ENCODE results near the gene LYZL6.
"Not testable (repeated sequence)": the region's sequence is repeated elsewhere in the genome, so short reads cannot be mapped to it uniquely, and the experiment has no call there.

Gene LYZL6

GRCh38 chr17:35948092-35948491 is 4.6 kb upstream of the LYZL6 start:
- intact Hi-C loops (cut with DNase I) = no loop called here
- DNase-seq = no peak

DNA sequence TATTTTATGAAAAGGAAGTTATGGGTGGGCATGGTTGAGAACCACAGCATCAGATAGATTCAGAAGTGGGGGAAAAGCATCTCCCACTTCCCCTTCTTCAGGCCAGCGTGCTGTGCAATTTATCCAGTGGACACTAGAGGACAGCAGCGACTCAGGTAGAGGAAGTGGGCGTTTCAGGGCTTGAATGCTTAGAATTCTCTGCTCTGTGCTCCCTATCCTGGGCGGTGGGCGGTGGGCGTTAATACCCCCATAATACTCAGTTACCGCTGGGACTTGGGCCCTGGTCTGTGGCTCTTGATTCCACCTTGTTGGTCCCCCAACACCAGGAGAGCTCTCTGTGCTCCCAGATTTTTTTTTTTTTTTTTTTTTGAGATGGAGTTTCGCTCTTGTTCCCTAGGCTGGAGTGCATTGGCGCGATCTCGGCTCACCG is 3.7 kb upstream of the LYZL6 start:
- peak in 4 of 10 donors; percentile 11 to 26 (median 18) for DNase-seq
- intact Hi-C loops (cut with DNase I) = no loop called here

- intact Hi-C loops (cut with DNase I) = no loop called here
- no peak for DNase-seq
Observed at GRCh38 chr17:35944151-35944550, 638 bp upstream of the LYZL6 start.

GRCh38 chr17:35942588-35943186 is 826 bp downstream of the LYZL6 start:
- DNase-seq = no peak
- intact Hi-C loops (cut with DNase I) = no loop called here

- intact Hi-C loops (cut with DNase I); DNase-seq: not testable (repeated sequence)
Observed at GRCh38 chr17:35938492-35938891, 5.0 kb downstream of the LYZL6 start.

DNA sequence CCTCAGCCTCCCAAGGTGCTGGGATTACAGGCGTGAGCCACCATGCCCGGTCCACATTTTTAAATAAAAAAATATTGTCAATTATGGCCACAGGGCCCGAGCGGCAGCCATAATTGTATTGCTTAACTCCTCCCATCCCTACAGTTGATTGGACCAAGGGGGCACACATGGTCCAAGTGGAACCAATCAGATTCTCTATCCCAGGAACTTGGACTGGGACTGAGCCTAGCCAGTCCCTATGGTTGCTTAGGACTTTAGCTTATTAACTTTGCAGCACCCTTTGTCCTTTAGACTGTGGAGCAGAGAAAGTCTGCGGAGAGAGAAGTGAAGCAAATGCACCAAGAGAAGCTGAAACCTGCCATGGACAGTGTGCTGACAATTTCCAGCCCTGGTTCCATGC is 7.5 kb downstream of the LYZL6 start:
- intact Hi-C loops (cut with DNase I) = no loop called here
- DNase-seq = no peak

- DNase-seq = no peak
- intact Hi-C loops (cut with DNase I) = no loop called here
Observed at GRCh38 chr17:35934760-35935159, 8.8 kb downstream of the LYZL6 start.

DNA sequence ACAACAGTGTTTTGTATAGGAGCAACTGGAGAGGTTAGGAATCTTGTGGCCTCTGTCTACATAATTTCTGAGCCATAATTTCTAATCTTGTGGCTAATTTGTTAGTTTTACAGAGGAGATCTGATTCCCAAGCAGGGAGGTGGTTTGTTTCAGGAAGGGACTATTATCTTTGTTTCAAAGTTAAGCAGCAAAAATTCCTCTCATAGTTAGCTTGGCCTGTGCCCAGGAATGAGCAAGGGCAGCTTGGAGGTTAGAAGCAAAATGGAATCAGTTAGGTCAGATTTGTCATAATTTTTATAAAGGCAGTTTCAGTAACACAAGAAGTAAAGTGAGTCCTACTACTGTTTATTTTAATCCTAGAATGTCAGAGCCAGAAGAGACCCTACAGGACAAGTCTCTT is 10.9 kb downstream of the LYZL6 start:
- intact Hi-C loops (cut with DNase I) = no loop called here
- no peak for DNase-seq

DNA sequence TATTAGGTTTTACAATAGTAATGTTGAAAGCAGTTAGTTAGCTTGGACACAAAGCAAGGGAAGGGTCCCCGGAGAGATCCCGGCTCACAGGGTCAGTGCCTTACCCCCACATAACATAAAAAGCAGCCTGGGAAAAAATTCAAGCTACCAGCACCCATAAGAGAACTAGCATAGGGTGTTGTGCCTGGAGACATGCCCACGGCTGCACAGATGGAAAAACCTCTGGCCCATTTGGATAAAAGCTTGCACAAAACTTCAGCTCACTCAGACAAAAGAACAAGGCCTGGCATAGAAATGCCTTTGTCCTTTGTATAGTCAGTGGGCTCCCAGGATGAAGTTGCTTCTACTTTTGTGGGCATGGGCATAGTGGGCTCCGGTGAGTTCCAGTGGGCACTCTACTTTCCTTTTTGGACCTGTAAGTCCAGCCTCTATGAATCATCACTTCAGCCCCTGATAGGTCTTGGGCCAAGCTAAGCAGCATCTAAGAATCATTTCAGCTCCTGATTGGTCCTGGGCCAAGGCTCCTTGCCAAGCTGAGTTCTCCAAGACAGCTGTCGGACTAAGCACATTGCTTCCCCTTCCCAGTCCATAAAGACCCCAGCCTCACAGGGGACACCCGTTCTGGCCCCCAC is 11.6 kb downstream of the LYZL6 start:
- DNase-seq = no peak
- intact Hi-C loops (cut with DNase I) = no loop called here

- intact Hi-C loops (cut with DNase I) = no loop called here
- peak; percentile 28 to 92 (median 52) for DNase-seq
Observed at GRCh38 chr17:35930211-35931065, 13.1 kb downstream of the LYZL6 start, which contains the start of gene RDM1. RDM1 (minus strand) TSS chr17:35930773; CDS start chr17:35930727, 46 bp downstream.

DNA sequence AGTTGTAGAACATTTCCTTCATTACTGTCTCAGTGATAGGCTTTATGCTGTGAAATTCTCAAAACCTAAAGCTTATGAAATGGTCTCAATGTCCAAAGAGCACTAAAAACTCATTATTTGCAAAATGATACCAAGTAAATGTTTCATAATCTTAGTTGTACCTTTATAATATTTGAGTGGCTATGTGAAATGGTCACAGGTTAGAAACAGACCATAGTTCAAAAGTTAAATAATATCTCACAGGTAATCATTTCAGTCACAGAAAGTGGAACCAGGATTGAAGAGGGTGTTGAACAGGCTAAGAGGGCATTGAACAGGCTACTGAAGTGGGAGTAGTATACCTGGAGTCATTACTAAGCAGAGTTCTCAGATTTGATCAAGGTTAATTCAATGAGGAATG is 15.8 kb downstream of the LYZL6 start:
- intact Hi-C loops (cut with DNase I) = no loop called here
- DNase-seq = no peak

DNA sequence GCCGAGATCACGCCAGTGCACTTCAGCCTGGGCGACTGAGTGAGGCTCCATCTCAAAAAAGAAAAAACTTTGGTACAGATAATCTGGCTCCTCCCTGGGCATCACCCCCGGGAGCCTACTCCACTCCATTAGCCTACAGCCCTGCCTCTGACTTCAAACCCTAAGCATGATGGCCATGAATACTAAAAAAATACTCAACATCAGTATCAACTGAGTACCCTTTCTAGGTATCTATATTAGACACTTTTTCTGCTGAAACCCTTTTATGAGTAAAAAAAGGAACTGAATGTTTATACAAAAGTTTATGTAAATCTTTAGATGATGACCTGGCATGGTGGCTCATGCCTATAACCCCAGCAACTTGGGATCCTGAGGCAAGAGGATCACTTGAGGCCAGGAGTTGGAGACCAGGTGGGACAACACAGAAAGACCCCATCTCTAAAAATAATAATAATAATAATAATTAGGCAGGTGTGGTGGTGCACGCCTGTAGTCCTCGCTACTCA is 19.9 kb downstream of the LYZL6 start:
- intact Hi-C loops (cut with DNase I) = no loop called here
- no peak for DNase-seq

DNA sequence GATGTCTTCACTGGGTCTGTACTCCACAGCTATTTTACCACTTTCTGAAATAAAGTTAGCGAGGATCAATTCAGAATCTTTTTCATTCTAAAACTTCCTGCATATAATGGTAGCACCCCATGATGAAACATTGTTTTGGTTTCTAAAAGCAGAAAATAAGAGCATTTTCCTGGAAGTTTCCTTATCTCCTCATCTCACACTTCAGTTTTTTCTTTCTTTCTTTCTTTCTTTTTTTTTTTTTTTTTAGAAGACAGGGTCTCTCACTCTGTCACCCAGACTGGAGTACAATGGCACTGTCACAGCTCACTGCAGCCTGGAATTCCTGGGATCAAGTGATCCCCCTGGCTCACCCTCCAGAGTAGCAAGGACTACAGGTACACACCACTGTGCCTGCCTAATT is 23.3 kb downstream of the LYZL6 start:
- intact Hi-C loops (cut with DNase I) = no loop called here

DNA sequence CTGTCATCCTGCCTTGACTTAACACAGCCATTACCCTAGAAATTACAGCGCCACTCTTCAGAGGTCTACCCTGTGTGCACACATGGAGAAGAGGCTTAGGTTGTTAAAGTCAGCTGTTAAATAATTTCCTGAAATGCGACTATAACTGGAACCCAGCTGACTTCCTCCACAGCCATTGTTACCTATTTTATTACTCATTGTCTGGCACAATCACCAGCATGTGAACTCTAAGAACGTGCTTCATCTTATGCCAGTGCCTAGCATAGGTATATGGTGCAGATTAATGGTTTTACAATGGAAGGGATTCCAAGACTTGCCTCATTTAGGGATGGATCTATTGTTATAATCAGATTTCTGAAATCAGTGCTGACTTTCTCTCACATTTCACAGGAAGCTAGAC is 24.8 kb downstream of the LYZL6 start:
- DNase-seq = no peak
- intact Hi-C loops (cut with DNase I) = loop anchor here (10.0 kb wide), 1 partner anchor 64 kb away; no protein-coding TSS in a partner anchor

More for the DNA sequence above, 23.3 kb downstream of the LYZL6 start:
- DNase-seq = no peak

- intact Hi-C loops (cut with DNase I) = loop anchor here (10.0 kb wide), 1 partner anchor 63 kb away; no protein-coding TSS in a partner anchor
- no peak for DNase-seq
Observed at GRCh38 chr17:35917519-35918213, 25.8 kb downstream of the LYZL6 start.

GRCh38 chr17:35915153-35915964 is 28.2 kb downstream of the LYZL6 start:
- DNase-seq = no peak
- intact Hi-C loops (cut with DNase I) = loop anchor here (10.0 kb wide), 1 partner anchor 61 kb away; no protein-coding TSS in a partner anchor

GRCh38 chr17:35914354-35914753 is 29.2 kb downstream of the LYZL6 start:
- intact Hi-C loops (cut with DNase I) = loop anchor here (10.0 kb wide), 1 partner anchor 60 kb away; no protein-coding TSS in a partner anchor

GRCh38 chr17:35913609-35914008 is 29.9 kb downstream of the LYZL6 start:
- no peak for DNase-seq
- intact Hi-C loops (cut with DNase I) = loop anchor here (10.0 kb wide), 1 partner anchor 59 kb away; no protein-coding TSS in a partner anchor

More at GRCh38 chr17:35914354-35914753, 29.2 kb downstream of the LYZL6 start:
- no peak for DNase-seq

- DNase-seq = no peak
- intact Hi-C loops (cut with DNase I) = loop anchor here (10.0 kb wide), 1 partner anchor 58 kb away; no protein-coding TSS in a partner anchor
Observed at GRCh38 chr17:35912942-35913341, 30.6 kb downstream of the LYZL6 start.
